CD4-positive, alpha-beta T cell treated with Interleukin-4 for 4 hours (primary cell): ENCODE measurements around the gene ITSN1.
A peak's percentile ranks its signal among the peaks of the same experiment; 100 is the strongest.
"Not testable (repeated sequence)": the region's sequence is repeated elsewhere in the genome, so short reads cannot be mapped to it uniquely, and the experiment has no call there.

ENCODE experiments used
- DNase-seq: peaks from one replicate; pipeline ENCODE4 v3.0.0-alpha.2; 2020

Gene ITSN1

GRCh38 chr21:33899199-33899598 lies 256.9 kb downstream of the ITSN1 start:
- DNase-seq: no peak

DNA sequence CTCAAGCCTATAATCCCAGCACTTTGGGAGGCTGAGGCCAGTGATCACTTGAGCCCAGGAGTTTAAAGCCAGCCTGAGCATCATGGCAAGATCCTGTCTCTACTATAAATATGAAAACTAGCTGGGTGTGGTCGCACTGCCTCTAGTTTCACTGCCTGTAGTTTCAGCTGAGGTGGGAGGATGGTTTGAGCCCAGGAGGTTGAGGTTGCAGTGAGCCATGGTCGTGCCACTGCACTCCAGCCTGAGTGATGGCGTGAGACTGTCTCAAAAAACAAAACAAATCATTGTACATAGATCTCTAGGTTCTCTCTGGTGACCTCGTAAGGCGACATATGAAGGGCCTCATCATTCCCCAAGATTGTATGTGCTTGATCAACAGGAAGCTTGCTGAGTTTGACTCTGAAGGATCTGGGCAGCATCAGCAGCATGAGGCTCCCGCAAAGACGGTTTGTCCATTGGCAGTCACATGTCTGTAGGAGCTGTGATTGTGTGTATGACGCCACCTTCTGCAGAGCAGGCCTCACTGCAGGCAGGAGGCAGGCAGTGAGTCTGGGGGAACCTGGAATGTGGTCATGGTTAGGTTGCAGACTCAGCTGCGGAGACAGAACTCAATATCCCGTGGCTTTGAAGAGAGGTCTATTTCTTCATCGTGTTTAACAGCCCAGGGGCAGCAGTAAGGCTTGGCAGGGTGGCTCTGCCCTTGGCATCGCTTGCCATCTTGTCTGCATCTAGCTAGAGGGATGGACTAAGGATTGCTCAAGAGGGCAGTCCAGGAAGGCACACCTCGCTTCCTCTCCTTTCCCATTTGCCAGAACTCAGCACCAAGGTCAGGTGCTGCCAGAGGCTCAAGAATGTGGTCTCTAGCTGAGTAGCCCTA lies 259.3 kb downstream of the ITSN1 start:
- no peak for DNase-seq

- no peak for DNase-seq
Observed at GRCh38 chr21:33902349-33902748, 260.0 kb downstream of the ITSN1 start.

- no peak for DNase-seq
Observed at GRCh38 chr21:33904041-33904440, 261.7 kb downstream of the ITSN1 start.

DNA sequence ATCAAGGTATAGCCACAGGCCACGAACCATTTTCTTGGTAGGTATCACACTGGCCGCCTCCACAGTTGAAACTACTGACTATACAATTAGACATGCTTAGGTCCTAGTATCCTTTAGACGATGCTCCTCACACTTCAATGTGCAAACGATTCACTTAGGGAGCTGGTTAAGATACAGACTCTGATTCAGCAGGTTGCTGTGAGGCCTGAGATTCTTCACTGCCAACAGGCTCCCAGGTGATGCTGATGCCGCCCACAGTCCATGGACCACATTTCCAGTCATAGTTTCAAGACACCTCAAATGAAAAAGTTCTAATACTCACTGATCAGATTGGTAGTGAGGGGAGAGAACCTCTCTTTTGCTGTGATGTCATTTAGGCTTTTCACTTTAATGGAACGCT lies 266.5 kb downstream of the ITSN1 start:
- no peak for DNase-seq

- DNase-seq: no peak
Observed at GRCh38 chr21:33909756-33910155, 267.5 kb downstream of the ITSN1 start.

DNA sequence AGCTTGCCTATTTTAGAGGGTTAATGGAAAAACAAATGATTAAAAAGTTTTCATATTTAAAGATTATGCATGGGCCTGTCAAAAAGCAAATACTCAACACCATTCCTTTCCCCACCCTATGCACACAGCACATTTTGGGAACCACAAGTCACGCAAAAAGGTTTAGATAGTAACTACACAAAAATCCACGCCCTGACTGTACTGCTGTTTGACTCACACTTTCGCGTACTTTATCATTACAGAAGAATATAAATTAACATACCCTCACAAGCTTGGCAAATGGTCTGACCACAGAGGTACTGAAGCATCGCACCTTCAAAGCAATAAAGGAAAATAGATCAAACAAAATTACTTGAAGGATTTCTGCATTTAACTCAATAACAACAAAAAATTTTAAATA lies 271.9 kb downstream of the ITSN1 start:
- no peak for DNase-seq

DNA sequence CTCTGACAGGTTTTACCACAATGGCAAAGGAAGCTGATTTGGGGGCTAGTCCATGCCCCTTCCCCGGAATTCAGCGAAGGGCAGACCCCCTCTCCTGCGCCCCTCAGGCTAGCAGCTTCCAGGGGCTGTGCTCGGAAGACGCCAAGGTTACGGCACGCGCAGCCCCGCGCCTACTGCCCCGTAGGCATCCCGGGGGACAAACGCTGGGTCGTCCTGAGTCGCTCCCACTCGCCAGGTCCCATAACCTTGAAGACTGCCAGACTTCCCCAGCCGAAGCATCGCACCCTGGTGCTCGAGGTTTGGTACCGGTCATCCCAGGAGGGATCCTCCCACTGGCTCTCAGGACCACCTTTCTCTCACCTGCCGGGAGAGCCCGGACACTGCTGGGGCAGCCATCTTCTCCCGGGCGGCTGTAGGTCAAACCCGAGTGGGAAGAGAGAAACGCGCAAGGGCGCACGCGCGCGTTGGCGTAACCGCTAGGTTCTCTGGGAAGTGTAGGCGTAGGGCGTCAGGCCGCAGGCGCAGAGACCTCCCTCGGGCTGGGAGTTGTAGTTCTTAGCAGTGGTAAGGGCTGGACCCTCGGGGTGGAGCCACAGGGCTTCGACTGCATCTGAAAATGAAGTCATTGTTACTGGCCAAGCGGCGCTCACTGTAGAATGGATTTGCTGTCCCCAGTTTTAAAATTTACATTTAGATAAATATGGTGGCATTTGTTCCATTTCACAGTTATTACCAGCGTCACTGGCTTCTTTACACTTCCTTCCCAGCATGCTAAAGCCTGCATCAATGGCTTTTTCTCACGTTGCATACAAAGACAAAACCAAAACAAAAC lies 273.3 kb downstream of the ITSN1 start, which contains the start of gene ATP5PO:
Gene ATP5PO (minus strand): TSS at position 437 of the 832 bp plus-strand sequence. CDS start 41 bp downstream, at position 396.
- DNase-seq: peak; percentile 96

- no peak for DNase-seq
Observed at GRCh38 chr21:33916200-33916567, 273.9 kb downstream of the ITSN1 start.

DNA sequence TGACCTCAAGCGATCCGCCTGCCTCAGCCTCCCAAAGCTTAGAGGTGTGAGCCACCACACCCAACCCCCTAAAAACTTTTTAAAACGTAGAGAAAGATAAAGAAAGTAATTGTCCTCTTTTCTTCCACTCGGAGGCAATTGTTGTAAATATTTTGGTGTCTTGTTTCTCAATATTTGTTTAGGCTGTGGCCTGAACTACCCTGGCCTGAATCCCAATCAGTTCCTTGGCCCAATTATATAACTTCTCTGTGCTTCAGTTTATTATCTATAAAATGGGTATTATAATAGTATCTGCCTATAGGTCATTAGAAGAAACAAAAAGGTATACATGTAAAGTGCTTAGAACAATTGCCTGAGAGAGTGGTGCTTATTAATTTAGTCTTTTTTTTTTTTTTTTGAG lies 275.1 kb downstream of the ITSN1 start:
- DNase-seq: no peak

DNA sequence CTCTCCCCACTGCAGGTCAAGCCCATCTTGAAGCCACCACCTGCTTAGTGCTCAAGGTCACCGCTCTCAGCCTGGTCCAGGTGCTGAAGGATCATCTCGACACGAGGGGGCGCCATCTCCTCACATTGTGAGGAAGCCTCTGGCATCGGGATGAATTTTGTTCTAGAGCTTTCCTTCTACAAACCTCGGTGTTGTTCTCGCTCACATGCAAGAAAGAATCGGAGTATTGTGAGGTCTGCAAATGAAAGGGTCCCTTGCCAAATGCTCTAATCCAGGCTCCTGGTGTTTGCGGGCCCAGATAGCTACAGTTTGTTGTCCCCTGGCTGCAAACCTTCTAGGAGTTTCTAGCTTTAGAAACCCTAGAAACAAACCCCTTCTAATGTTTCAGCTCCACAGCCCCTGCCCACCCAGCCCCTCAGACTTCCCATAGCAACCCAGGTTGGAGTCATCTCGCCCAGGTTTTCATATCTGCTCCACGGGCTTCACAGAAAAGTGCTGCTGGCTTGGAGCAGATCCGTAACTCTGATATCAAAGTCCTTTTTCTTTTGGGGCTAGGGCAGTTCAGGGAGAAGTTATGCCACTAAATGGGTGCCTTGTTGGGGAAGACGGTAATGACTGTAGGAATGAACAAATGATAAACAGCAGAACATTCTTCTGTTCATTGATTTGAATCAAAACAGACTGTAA lies 281.9 kb downstream of the ITSN1 start:
- peak; percentile 86 for DNase-seq

- no peak for DNase-seq
Observed at GRCh38 chr21:33924766-33925100, 282.4 kb downstream of the ITSN1 start.

GRCh38 chr21:33926248-33926647 lies 283.9 kb downstream of the ITSN1 start:
- not testable (repeated sequence) for DNase-seq

GRCh38 chr21:33931052-33931798 lies 288.9 kb downstream of the ITSN1 start:
- peak; percentile 97 for DNase-seq

GRCh38 chr21:33931799-33932390 lies 289.6 kb downstream of the ITSN1 start:
- DNase-seq: no peak

- DNase-seq: no peak
Observed at GRCh38 chr21:33932731-33933130, 290.4 kb downstream of the ITSN1 start.

- peak; percentile 85 for DNase-seq
Observed at GRCh38 chr21:33936301-33937038, 294.2 kb downstream of the ITSN1 start.

- DNase-seq: no peak
Observed at GRCh38 chr21:33937146-33937545, 294.8 kb downstream of the ITSN1 start.

DNA sequence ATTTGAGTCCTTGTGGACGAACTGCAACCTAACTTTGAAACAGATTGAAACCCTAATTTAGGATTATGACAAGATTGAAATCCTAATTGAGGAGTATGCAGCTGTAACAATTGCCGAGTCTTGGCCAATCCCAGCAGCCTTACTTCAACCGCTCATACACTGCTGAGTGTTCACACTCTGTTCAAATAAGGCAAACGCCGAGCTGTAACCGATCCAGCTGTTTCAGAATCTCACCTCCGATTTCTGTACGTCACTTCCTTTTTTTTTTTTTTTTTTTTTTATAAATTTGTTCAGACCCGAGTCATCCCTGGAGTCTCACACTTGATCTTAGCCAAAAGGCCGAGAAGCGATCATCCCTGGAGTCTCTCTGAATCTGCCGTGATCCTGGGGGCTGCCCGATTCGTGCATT lies 295.6 kb downstream of the ITSN1 start:
- peak; percentile 75 for DNase-seq

GRCh38 chr21:33938381-33938780 lies 296.1 kb downstream of the ITSN1 start:
- DNase-seq: no peak

GRCh38 chr21:33939226-33939625 lies 296.9 kb downstream of the ITSN1 start:
- no peak for DNase-seq
